Right renal cortex interstitium (tissue), 3 donors: ENCODE data around the gene SIDT1. TPM values are rescaled to one million over a fixed set of nuclear protein-coding genes. Genes with fewer than 3 reads are reported as not detected.

Experiments
- DNase-seq, 3 donors: peaks; one replicate each; pipeline ENCODE4 v3.0.0-alpha.2; 2013; ENCODE audit warnings: low read depth in 3 of 3, low spot score in 2 of 3
- polyA plus RNA-seq, 3 donors: library from polyadenylated mRNA; unstranded; fragments of 120-200 nt; gene quantifications; one replicate each; pipeline ENCODE4 v1.2.1, GENCODE V29; 2013; ENCODE audit not compliant: insufficient read length in 3 of 3

SIDT1 gene
- polyA plus RNA-seq, 3 donors = 2.2 to 3.0 (median 2.6) TPM

GRCh38 chr3:113589971-113590370 lies 57.6 kb downstream of the SIDT1 start:
- no peak for DNase-seq

DNA sequence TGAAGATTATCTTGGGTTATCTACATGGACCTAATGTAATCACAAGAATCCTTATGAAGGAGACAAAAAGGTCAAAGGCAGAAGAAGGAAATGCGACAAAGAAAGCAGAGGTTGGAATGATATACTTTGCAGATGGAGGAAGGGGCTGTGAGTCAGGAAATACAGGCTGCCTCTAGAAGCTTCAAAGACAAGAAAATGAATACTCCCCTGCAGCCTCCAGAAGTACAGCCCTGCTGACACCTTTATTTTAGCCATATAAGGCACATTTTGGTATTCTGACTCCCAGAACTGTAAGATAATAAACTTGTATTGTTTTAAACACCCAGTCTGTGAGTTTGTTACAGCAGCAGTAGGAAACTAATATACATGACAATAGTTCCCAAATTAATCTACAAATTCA lies 58.6 kb downstream of the SIDT1 start:
- no peak for DNase-seq

- DNase-seq = no peak
Measured at GRCh38 chr3:113594066-113594465, 61.7 kb downstream of the SIDT1 start.

DNA sequence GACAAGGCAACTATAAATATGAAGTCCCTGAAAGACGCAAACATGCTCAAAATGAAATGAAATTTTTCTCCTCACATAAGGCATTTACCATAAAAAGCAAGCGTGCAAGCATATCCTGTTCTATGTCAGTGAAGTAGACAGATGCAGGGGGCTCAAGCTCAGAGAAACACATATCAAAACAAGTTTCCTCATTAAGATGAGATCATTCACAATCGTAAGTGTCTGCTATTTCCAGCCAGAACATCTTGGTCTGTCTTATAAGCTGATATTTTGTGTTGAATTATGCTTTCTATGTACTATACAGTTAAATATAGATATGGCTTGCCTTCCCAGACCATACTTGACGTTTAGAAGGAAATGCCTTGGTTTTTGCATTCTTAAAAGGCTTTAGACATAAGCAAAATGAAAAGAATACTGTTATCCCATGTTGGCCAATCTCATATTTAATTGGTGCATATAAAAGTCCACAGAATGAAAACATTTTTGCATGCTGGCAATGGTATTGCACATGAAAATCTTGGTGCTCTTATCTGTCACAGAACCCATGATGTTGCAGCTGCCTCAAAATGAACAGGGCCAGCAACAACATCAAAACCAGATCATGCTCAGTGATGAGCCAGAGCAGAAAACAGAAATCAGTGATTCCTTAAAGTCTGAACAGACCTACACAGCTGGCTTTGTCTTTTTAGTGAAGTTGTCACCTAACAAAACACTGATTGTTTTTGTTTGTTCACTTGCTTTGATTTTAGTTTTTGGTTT lies 65.4 kb downstream of the SIDT1 start:
- no peak for DNase-seq

- DNase-seq = no peak
Measured at GRCh38 chr3:113600418-113601182, 68.2 kb downstream of the SIDT1 start.

DNA sequence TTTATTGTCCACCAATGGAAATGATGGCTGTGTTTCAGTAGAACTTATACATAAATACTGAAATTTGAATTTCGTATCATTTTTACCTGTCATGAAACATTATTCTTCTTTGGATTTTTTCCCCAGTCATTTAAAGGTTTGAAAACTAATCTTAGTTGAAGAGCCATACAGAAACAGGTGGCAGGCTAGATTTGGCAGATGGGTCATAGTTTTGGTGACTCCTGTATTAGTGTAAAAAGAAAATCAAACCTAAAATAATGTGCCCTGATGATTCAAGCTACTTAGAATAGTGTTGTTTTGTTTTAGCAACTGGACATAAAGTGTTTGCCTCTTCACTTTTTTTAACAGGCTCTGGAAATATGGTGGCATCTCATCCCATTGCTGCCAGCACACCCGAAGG lies 68.9 kb downstream of the SIDT1 start:
- no peak for DNase-seq

DNA sequence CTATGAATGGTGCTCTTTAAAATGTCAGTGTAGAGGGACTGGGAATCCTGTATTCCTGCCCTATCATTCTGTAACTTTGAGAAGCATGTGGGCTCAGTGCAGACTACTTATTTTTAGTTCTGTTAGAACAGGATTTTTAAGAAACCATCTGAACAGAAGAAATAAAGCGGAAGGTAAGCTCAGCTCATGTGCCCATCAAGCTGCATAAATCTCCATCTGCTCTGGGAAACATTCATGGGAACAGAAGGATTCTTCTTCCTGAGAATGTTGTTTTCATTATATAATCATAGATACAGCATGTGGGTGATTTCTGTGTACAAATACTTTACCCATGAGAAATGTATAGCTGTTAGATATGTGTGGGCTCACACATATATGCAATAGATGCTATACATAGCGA lies 69.9 kb downstream of the SIDT1 start:
- no peak for DNase-seq

- no peak for DNase-seq
Measured at GRCh38 chr3:113602836-113603235, 70.5 kb downstream of the SIDT1 start.

DNA sequence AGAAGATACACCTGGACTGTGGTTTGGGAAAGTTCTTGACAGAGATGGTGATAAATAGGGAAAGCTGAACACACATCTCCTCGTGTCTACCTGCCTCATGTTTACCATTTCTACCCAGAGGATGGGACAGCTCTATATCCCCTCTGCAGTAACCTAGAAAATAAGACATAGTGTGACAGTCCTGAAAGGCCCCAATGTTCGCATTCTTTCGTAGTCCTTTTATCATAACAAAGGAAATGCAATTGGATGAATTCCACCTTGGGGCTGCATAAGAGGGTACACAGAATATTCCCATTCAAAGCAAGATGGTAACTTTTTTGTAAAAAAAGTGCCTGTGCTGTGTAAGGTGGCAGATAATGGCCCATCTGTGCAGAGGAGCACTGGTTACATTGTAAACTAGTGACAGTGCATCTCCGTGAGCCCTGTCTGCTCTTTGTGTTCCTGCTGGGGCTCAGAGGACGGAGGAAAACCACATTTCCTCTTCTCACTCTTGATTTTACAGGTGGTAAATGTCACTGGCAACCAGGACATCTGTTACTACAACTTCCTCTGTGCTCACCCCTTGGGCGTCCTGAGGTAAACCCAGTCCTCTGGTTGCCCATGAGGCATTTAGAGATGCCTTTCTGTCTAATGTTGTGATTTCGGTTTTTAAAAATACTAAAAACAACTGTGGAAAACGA lies 74.3 kb downstream of the SIDT1 start:
- DNase-seq = no peak

DNA sequence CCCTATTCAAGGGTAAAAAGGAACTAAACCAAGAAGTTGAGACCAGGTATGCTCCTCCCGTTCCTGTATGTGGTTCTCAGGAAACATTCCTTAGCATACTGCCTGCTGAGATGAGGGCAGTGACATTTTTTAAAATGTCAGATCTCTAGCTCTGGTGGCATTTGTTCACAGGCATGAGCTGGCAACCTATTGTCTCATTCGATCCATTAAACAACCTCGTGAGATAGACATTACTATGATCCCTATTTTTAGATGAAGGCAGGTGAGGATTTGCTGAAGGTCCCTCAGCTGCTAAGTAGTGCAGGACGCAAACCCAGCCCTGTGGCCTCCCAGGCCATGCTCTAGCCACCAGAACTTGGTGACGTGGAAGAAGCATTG lies 74.9 kb downstream of the SIDT1 start:
- no peak for DNase-seq

DNA sequence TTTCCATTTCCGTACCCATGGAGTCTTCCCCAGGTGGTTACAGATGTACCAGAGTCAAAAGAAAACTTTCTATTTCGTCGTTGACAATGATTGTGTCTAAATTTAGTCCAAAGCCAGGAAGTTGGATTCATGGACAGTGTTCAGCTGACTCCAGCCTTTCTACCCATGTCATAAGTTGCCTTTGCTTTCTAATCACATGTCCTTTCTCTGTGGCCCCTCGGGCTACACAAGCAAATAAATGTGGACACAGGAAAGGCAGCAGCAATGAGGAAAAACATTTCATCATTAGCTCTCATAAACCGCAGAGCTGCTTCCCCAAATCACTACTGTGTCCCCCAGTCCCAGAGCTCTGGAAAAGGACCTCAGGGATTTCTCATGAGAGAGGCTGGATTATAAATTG lies 82.0 kb downstream of the SIDT1 start:
- no peak for DNase-seq

DNA sequence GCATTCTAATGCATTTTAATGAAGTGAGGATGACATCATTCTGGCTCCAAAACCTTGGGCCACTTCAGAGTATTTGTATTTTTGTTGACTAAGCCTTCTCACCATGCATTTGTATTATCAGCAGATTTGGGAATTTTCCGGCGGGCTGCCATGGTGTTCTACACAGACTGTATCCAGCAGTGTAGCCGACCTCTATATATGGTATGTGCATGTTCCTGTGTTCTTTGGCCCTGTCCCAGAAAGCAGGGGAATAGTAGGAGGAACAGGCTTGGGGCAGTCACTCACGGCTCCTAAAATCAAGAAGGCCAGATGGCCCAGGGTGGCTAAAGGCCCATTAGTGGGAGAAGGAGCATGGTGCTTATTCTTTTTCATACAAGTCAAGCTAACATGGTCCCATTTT lies 83.6 kb downstream of the SIDT1 start:
- DNase-seq = no peak

GRCh38 chr3:113617726-113618125 lies 85.4 kb downstream of the SIDT1 start:
- DNase-seq = no peak

DNA sequence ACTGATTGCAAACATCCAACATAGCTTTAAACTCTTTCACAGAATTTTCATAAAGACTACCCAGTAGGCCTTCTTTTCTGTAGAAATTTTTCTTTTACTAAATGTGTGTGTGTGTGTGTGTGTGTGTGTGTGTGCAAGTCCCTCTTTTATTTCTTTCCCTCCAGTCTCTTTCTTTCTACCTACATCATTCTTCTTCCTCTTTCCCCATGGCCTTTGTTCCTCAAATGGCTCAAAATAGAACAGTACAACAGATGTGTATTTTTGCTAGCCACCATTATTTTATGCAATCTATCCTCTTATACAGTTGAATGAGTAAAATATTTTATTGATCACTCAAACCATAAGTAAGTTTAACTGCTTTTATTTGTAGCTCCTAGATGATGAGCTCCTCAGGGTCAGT lies 87.7 kb downstream of the SIDT1 start:
- DNase-seq = no peak

- DNase-seq = no peak
Measured at GRCh38 chr3:113623324-113623723, 91.0 kb downstream of the SIDT1 start.

- no peak for DNase-seq
Measured at GRCh38 chr3:113623811-113624210, 91.5 kb downstream of the SIDT1 start.

- no peak for DNase-seq
Measured at GRCh38 chr3:113625834-113626233, 93.5 kb downstream of the SIDT1 start.

- peak in 1 of 3 donors; percentile 25 for DNase-seq
Measured at GRCh38 chr3:113626503-113627371, 94.4 kb downstream of the SIDT1 start.

GRCh38 chr3:113628316-113628715 lies 96.0 kb downstream of the SIDT1 start:
- no peak for DNase-seq

- no peak for DNase-seq
Measured at GRCh38 chr3:113628788-113629187, 96.4 kb downstream of the SIDT1 start.
